ENCODE measurements around the gene OSBPL10. TPM values are rescaled to one million over a fixed set of nuclear protein-coding genes. Genes with fewer than 3 reads are reported as not detected.

The OSBPL10 gene
- total RNA-seq, 1 donor: 15.0 TPM

DNA sequence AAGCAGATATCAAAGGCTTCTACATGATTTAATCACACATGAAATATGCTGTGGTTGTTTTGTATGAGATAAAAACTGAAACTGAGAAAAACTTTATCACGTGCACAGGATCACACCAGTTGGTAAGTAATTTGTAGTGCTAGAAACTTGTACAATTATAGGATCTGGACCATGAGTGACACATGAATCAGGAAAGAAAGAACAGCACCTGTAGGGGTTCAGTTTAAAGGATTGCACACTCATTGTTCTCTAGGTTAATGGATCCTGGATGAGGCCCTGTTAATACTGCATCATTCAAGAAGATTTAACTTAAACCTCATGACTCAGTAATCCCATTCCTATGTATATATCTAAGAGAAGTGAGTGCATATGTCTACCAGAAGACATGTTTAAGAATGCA, 360.4 kb downstream of the OSBPL10 start:
- TF ChIP-seq, protein P1, sequence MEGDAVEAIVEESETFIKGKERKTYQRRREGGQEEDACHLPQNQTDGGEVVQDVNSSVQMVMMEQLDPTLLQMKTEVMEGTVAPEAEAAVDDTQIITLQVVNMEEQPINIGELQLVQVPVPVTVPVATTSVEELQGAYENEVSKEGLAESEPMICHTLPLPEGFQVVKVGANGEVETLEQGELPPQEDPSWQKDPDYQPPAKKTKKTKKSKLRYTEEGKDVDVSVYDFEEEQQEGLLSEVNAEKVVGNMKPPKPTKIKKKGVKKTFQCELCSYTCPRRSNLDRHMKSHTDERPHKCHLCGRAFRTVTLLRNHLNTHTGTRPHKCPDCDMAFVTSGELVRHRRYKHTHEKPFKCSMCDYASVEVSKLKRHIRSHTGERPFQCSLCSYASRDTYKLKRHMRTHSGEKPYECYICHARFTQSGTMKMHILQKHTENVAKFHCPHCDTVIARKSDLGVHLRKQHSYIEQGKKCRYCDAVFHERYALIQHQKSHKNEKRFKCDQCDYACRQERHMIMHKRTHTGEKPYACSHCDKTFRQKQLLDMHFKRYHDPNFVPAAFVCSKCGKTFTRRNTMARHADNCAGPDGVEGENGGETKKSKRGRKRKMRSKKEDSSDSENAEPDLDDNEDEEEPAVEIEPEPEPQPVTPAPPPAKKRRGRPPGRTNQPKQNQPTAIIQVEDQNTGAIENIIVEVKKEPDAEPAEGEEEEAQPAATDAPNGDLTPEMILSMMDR (IDR thresholded peaks at IDR 0.05; ENCODE audit: insufficient read depth, low read length): no peak
- no peak overlapping the region for H3K4me3 ChIP-seq (ENCODE audit: low read depth, low read length)
- no peak for DNase-seq (ENCODE audit: low read depth)

GRCh38 chr3:31616711-31617110, 364.4 kb downstream of the OSBPL10 start:
- TF ChIP-seq, protein P1 (IDR thresholded peaks at IDR 0.05; ENCODE audit: insufficient read depth, low read length): no peak

GRCh38 chr3:31615071-31615875, 365.8 kb downstream of the OSBPL10 start:
- no peak for DNase-seq (ENCODE audit: low read depth)
- TF ChIP-seq, protein P1 (IDR thresholded peaks at IDR 0.05; ENCODE audit: insufficient read depth, low read length): no peak
- no peak overlapping the region for H3K4me3 ChIP-seq (ENCODE audit: low read depth, low read length)

More at GRCh38 chr3:31616711-31617110, 364.4 kb downstream of the OSBPL10 start:
- no peak overlapping the region for H3K4me3 ChIP-seq (ENCODE audit: low read depth, low read length)
- DNase-seq (ENCODE audit: low read depth): no peak

DNA sequence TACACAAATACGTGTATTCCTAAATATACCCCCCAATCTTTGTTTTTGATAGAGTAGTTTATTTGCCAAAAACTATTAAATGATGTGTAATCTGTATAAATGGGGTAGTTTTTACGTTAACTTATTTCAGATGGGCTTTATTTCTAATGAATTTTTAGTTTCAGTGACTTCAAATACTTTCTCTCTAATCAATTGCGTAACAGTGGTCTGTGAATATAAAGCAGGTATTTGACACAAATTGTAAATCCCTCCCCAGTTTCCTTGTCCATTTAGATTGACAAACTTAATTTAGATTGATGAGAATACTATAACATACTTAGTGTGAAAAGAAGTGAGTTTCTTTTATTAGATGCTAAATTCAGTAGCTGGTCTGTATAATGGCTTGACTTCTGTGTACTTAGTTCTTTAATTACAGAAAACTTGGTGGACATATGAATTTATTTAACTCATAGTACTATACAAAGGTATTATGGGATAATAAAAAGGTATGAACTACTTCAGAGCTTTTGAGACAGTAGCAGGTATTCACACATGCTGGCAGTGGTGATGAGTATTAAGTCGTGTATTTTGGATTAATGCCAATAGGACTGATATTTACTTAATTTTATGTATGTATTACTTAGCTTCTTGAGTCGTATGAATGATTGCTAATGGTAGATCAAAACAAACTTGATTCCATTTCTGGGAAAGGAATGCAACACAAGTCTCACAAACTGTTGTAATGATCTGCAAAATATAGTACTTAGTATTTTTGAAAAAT, 366.7 kb downstream of the OSBPL10 start:
- TF ChIP-seq, protein P1 (IDR thresholded peaks at IDR 0.05; ENCODE audit: insufficient read depth, low read length): no peak
- DNase-seq (ENCODE audit: low read depth): no peak
- no peak overlapping the region for H3K4me3 ChIP-seq (ENCODE audit: low read depth, low read length)

DNA sequence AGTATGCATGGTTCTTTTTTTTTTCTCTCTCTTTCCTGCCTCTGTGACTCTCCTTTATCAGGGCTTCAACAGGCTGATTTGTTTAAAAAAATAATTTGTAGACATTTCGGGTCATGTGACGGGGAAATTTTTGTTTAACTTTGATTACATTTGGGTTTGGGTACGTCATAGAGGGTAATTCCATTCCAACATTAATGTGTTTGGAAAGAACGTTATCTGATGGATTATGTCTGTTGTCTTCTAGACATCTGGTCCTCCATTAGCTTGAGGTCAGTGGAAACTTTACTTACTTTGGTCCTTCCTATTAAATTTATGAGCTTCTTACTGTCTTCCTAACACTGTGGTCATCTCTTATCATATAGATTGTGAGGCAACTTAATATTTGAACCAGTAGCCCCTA, 367.4 kb downstream of the OSBPL10 start:
- no peak for DNase-seq (ENCODE audit: low read depth)
- TF ChIP-seq, protein P1 (IDR thresholded peaks at IDR 0.05; ENCODE audit: insufficient read depth, low read length): no peak
- H3K4me3 ChIP-seq (ENCODE audit: low read depth, low read length): no peak overlapping the region

DNA sequence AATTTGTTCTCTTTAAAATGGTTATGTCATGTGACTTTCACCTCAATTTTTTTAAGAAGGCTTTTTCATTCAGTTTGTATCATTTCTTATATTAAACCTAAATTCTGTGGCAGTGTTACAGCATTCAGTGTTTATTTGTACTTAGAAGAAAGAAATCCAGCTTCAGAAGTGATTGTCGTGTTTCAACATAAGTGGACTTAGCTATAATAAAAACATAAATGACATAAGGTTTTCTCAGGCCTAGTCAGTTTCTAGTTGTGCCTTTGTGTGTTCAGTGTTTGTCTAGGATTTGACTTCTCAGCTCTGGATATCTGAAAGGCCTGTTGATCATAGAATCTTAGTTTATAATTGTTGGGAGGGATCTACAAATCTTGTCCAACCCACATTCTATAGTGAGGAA, 367.9 kb downstream of the OSBPL10 start:
- no peak overlapping the region for H3K4me3 ChIP-seq (ENCODE audit: low read depth, low read length)
- DNase-seq (ENCODE audit: low read depth): no peak
- TF ChIP-seq, protein P1 (IDR thresholded peaks at IDR 0.05; ENCODE audit: insufficient read depth, low read length): no peak

Other genes starting within 250 kb of the OSBPL10 start
- 0.33 and 1.2 TPM in 2 replicates for gene ZNF860, start 488 bp upstream of the OSBPL10 start, total RNA-seq (ENCODE audit: low replicate concordance)
- 8.5 and 10.3 TPM in 2 replicates for gene GPD1L, start 125.4 kb upstream of the OSBPL10 start, total RNA-seq (ENCODE audit: low replicate concordance)

Measured in fibroblast of the aortic adventitia (primary cell).